Stomach (tissue), 9 donors: ENCODE measurements around the gene MAP3K3. TPM values are rescaled to one million over a fixed set of nuclear protein-coding genes. Genes with fewer than 3 reads are reported as not detected.

Source experiments
- DNase-seq, 2 donors: peaks; one replicate each; pipeline versions ENCODE4 v3.0.0 to v3.0.0-alpha.2; 2013 to 2019
- H3K27ac ChIP-seq, 5 donors: fragments of 200-600 bp in 4 of 5; sonication (generic) in 4 of 5; one replicate each; pipeline ENCODE4 v1.5.1; 2013 to 2019; ENCODE audit warnings: mild to moderate bottlenecking in 1 of 5, moderate library complexity in 1 of 5
- H3K27me3 ChIP-seq, 3 donors: fragments of 200-600 bp; sonication (generic); one replicate each; pipeline ENCODE4 v1.5.1; 2017 to 2019; ENCODE audit warnings: mixed run types in 1 of 3
- H3K36me3 ChIP-seq, 4 donors: fragments of 200-600 bp; sonication (generic); 1 replicate in 3 of 4; 2 replicates in 1 of 4; pipeline ENCODE4 v1.5.1; 2016 to 2019
- H3K4me1 ChIP-seq, 4 donors: fragments of 200-600 bp; sonication (generic); one replicate each; pipeline ENCODE4 v1.5.1; 2016 to 2019
- H3K4me3 ChIP-seq, 4 donors: fragments of 200-600 bp; sonication (generic) in 3 of 4; one replicate each; pipeline ENCODE4 v1.5.1; 2016 to 2019; ENCODE audit warnings: mild to moderate bottlenecking in 1 of 4
- H3K9me3 ChIP-seq, 4 donors: fragments of 200-600 bp; sonication (generic); one replicate each; pipeline ENCODE4 v1.5.1; 2016 to 2019
- EP300 ChIP-seq: sonication (generic); formaldehyde crosslinking; IDR thresholded peaks from one replicate; pipeline ENCODE4 v1.6.1; 2017; ENCODE audit warnings: antibody characterized with exemption
- POLR2A ChIP-seq, 4 donors: fragments of 450-650 bp; IDR thresholded peaks; one replicate each; pipeline ENCODE4 v1.6.1; 2016; ENCODE audit warnings: antibody characterized with exemption in 4 of 4, control low read depth in 2 of 4, mild to moderate bottlenecking in 1 of 4, moderate library complexity in 1 of 4
- POLR2AphosphoS5 ChIP-seq, 3 donors: sonication (generic); formaldehyde crosslinking; IDR thresholded peaks; one replicate each; pipeline ENCODE4 v1.6.1; 2016; ENCODE audit warnings: antibody characterized with exemption in 3 of 3
- WGBS, 5 donors: extraction: QIAGEN DNeasy Blood & Tissue Kit in 3 of 5; methylation state at CpG; one replicate each; pipeline versions ENCODE4 v1.1.5 to v1.1.7; 2013 to 2018; 5-methylcytosine and 5-hydroxymethylcytosine counted together
- intact Hi-C: fragments of 100-400 bp; cut with DNase I; formaldehyde crosslinking; loops from one replicate; pipeline ENCODE4 v1.15.1; 2023; ENCODE audit warnings: low total_unique reads
- polyA plus RNA-seq, 3 donors: library from polyadenylated mRNA; stranded (reverse); fragments of 200-250 nt; gene quantifications; one replicate each; pipeline ENCODE4 v1.2.3, GENCODE V29; 2013
- total RNA-seq, 5 donors: library from RNA; depleted of rRNA; stranded (reverse); fragments of >200 nt; gene quantifications; one replicate each; pipeline versions ENCODE4 v1.1.0 to v1.2.3, GENCODE V29; 2014 to 2016
- TF ChIP-seq, protein P1 (sequence below), 7 experiments: fragments of 450-650 bp in 4 of 7; fragments of 200-600 bp in 3 of 7; sonication (generic) in 3 of 7; IDR thresholded peaks; one replicate each; pipeline ENCODE4 v1.5.1; 2016 to 2019; ENCODE audit warnings: antibody characterized with exemption in 7 of 7, control low read depth in 2 of 7, mild to moderate bottlenecking in 1 of 7
- donor health status: healthy with polysubstance abuse.
- donor health status: Bipolar disorder and iron deficiency.
- donor health status: healthy.

MAP3K3 gene
- total and polyA plus RNA-seq, 8 donors, result 9.3 to 99.5 (median 16.7) TPM

DNA sequence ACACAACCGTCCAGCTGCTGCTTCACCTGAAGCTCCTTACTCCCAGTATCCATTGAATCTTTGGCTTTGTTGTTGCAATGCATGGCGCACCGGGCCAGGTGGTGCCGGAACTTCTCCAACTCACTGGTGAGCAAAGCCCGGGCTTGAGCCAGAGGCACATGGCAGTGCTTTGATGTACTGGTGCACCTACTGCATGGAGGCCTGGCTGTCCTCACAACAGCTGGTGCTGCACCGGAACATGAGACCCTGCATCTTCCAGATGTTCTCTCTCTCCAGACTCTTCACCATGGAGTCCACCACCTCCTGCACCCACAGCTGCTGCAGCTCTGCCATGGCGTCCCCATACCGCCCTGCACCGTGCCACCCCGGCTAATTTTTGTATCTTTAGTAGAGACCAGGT, 11.4 kb upstream of the MAP3K3 start:
- Histone ChIP-seq H3K4me3 (no peak overlapping the region), H3K4me1 (peaks cover 0 to 6% (median 0%) of the 10 kb centered on the region in 4 donors), H3K27me3 (no peaks in the 10 kb centered on the region), H3K9me3 (no peaks in the 10 kb centered on the region), H3K27ac (no peak overlapping the region), H3K36me3 (peaks cover 29 to 55% (median 53%) of the 10 kb centered on the region in 4 donors)
- WGBS, 5 donors, result 92 to 95% (median 93%) methylated on average over 10 of the region's 10 CpGs
- intact Hi-C loops, result loop anchor here (5.0 kb wide), 1 partner anchor 184 kb away; no protein-coding TSS in a partner anchor
- DNase-seq, result no peak
- no peak for TF ChIP-seq EP300
- TF ChIP-seq POLR2AphosphoS5 (IDR thresholded peaks at IDR 0.05), result no peak
- TF ChIP-seq, protein P1, sequence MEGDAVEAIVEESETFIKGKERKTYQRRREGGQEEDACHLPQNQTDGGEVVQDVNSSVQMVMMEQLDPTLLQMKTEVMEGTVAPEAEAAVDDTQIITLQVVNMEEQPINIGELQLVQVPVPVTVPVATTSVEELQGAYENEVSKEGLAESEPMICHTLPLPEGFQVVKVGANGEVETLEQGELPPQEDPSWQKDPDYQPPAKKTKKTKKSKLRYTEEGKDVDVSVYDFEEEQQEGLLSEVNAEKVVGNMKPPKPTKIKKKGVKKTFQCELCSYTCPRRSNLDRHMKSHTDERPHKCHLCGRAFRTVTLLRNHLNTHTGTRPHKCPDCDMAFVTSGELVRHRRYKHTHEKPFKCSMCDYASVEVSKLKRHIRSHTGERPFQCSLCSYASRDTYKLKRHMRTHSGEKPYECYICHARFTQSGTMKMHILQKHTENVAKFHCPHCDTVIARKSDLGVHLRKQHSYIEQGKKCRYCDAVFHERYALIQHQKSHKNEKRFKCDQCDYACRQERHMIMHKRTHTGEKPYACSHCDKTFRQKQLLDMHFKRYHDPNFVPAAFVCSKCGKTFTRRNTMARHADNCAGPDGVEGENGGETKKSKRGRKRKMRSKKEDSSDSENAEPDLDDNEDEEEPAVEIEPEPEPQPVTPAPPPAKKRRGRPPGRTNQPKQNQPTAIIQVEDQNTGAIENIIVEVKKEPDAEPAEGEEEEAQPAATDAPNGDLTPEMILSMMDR (IDR thresholded peaks at IDR 0.05), result no peak
- TF ChIP-seq POLR2A (IDR thresholded peaks at IDR 0.05), result no peak

DNA sequence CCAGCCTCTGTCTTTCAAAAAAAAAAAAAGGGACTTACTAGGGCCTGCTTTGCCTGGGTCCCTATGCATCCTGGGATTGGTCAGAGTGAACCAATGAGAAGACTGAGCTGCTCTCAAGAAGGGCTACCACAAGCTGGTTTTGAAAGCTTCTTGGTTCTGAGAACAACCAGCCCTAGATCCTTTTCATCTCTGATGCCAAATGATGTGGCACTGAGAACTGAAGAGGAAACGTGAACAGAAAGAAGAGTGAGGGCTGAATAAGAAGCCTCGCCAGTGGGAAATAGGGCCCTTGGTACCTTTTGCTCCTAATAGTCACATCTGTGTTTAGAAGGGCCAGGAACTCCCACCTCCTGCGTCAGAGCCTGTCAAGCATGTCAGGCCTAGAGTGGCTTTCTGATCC, 10.9 kb upstream of the MAP3K3 start:
- intact Hi-C loops, result loop anchor here (5.0 kb wide), 1 partner anchor 184 kb away; no protein-coding TSS in a partner anchor
- WGBS, 5 donors, result 75 to 88% (median 83%) methylated on average over 3 of the region's 3 CpGs
- Histone ChIP-seq H3K36me3 (peaks cover 24 to 50% (median 48%) of the 10 kb centered on the region in 4 donors), H3K27me3 (no peaks in the 10 kb centered on the region), H3K4me3 (no peak overlapping the region), H3K4me1 (peaks cover 0 to 6% (median 0%) of the 10 kb centered on the region in 4 donors), H3K9me3 (no peaks in the 10 kb centered on the region), H3K27ac (no peak overlapping the region)
- no peak for DNase-seq
- TF ChIP-seq, protein P1 (IDR thresholded peaks at IDR 0.05), result no peak
- TF ChIP-seq POLR2AphosphoS5 (IDR thresholded peaks at IDR 0.05), result no peak
- no peak for TF ChIP-seq EP300
- no peak for TF ChIP-seq POLR2A (IDR thresholded peaks at IDR 0.05)

DNA sequence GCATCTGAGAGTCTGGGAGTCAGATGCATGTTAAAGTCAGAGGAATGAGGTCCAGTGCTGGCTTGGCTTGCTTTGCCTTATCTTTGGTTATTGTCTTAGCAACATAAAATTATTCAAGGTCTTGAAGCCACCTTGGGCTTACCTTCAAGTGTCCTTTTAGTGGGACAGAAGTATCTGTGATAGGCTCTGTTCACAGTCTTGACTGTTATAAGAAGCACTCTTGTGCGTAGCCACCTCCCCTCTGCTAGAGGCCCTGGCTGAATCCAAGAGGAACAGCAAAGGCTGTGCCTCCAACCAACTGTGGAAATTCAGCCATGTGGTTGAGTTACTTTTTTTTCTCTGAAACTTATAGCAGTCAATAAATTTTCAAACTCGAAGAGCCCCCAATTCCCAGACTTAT, 8.6 kb upstream of the MAP3K3 start:
- WGBS, 5 donors, result 86 to 93% (median 88%) methylated on average over 2 of the region's 2 CpGs

DNA sequence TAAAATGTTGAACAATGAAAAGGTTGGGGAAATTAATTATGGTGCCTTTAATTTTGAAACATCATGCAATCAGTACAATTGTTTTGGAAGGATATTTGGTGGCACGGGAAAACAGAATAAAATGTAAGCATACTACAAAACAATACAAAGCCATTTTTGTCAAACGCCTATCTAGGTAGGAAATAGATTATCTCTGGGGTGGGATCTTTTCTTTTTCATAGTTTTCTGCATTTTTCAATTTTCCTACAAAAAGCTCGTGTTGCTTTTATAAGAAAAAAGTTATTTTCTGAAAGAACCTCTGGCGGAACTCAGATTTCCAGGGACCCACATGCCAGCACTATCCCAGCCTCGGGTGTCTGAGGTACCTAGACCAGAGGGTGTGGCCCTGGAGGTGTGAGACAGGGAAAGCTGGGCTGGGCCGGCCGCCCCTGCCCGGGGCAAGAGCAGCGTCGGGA, 961 bp upstream of the MAP3K3 start:
- peak overlapping the region; percentile 68 to 91 (median 72) for H3K4me3 ChIP-seq
- H3K27me3 ChIP-seq, result no peaks in the 10 kb centered on the region
- DNase-seq, result no peak
- TF ChIP-seq, protein P1 (IDR thresholded peaks at IDR 0.05), result no peak
- TF ChIP-seq EP300, result no peak
- no peak for TF ChIP-seq POLR2AphosphoS5 (IDR thresholded peaks at IDR 0.05)
- TF ChIP-seq POLR2A (IDR thresholded peaks at IDR 0.05), result no peak
- H3K27ac ChIP-seq, result peak overlapping the region; percentile 79 to 92 (median 90)
- no peaks in the 10 kb centered on the region for H3K9me3 ChIP-seq
- WGBS, 5 donors, result 6 to 8% (median 6%) methylated on average over 10 of the region's 10 CpGs
- intact Hi-C loops, result no loop called here
- H3K36me3 ChIP-seq, result no peaks in the 10 kb centered on the region
- H3K4me1 ChIP-seq, result peaks cover 20 to 38% (median 36%) of the 10 kb centered on the region in 4 donors

More for the DNA sequence above, 8.6 kb upstream of the MAP3K3 start:
- Histone ChIP-seq H3K4me3 (no peak overlapping the region), H3K27ac (no peak overlapping the region), H3K9me3 (no peaks in the 10 kb centered on the region), H3K36me3 (peaks cover 1 to 27% (median 25%) of the 10 kb centered on the region in 4 donors), H3K27me3 (no peaks in the 10 kb centered on the region), H3K4me1 (peaks cover 0 to 6% (median 0%) of the 10 kb centered on the region in 4 donors)
- no peak for TF ChIP-seq EP300
- TF ChIP-seq POLR2AphosphoS5 (IDR thresholded peaks at IDR 0.05), result no peak
- TF ChIP-seq, protein P1 (IDR thresholded peaks at IDR 0.05), result no peak
- no peak for TF ChIP-seq POLR2A (IDR thresholded peaks at IDR 0.05)
- intact Hi-C loops, result loop anchor here (5.0 kb wide), 1 partner anchor 186 kb away; no protein-coding TSS in a partner anchor
- no peak for DNase-seq
